Dedifferentiated amniotic fluid mesenchymal stem cell (primary cell): ENCODE measurements around the gene CCND3.
"Not testable (repeated sequence)": the region's sequence is repeated elsewhere in the genome, so short reads cannot be mapped to it uniquely, and the experiment has no call there.

Experiments
- DNase-seq: peaks from one replicate; pipeline ENCODE4 v3.0.0-alpha.2; 2016; ENCODE audit errors: extremely low spot score

The CCND3 gene

DNA sequence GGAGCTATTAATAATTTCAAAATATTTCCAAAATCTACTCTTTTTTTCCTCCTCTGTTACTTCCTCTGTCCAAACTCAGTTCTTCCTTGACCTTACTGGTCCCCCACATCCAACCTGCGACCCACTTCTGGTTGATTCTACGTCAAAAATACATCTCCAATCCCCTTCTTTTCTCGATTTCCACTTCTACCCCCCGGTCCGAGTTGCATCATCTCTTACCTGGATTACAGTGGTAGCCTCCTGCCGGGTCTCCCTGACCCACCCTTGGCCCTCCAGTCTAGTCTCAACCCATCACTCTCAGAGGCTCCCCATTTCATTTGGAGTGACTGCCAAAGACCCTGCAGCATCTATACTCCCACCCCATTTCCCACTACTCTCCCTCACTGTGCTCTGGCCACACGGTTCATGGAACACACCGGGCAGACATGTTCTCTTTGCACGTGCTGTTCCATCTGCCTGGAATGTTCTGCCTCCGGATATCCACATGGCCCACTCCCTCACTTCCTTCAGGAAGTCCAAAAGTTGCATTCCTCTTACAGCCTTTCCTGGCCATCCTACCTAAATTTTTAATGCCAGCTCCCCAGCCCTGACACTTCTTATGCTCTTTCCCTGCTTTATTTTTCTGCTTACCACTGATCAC is 6.1 kb upstream of the CCND3 start:
- no peak for DNase-seq

DNA sequence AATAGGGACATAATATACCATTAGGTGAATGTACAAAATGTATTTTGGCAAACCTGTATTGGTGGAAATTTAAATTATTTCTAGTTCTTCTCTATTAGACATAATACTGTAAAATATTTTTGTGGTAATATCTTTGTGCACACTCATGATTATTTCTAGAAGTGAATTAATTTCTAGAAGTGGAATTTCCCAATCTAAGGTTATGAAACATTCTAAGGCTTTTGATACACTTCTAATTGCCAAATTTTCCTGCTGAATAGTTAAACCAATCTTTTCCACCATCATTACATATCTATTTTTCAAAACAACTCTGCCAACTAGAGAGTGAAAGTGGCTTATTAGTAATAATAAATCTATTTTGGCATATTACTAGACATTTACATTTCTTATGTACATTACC is 1.8 kb upstream of the CCND3 start:
- no peak for DNase-seq

DNA sequence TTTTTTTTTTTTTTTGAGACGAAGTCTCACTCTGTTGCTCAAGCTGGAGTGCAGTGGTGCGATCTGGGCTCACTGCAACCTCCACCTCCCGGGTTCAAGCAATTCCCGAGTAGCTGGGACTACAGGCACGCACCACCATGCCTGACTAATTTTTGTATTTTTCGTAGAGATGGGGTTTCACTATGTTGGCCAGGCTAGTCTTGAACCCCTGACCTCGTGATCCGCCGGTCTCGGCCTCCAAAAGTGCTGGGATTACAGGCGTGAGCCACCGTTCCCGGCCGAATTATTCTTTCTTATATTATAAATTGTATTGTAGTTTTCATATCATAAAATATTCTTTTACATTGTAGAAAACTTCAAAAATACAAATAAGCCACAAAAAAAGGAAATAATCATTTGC is 1.3 kb upstream of the CCND3 start:
- not testable (repeated sequence) for DNase-seq

DNA sequence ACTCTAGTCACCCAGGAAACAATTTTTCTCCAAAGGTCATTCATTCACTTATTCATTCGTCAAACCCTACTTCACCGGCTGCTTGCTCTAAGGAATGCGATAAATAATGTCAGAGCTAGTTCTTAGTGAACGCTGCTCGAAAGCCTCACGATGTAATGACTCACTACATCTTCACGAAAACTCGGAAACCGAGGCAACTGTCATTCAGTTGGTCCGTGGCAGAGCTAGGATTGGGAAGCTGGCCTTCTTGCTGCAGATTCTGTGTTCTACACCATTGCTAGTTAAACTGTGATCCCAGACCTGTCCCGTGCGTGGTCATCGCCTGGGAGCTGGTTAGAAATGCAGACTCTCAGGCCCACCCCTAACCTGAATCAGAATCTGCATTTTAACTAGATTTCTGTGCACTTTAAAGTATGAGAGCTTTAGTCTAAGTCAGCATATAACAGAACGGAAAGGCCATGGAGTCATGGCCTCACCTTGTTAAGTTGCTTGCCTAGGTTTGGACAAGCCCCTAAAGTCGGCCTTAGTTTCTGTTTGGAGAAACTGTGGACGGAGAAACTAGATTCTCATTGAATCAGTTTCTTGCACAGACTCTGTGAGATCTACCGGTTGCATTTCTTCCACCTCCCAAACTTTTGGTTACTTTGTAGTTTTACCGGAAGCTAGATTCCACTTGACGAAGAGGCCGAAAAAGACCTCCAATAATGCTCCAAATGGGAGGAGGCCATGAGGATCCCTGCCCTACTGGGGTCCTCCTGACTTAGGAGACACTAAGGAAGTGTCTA is 651 bp upstream of the CCND3 start:
- DNase-seq: peak; percentile 54

DNA sequence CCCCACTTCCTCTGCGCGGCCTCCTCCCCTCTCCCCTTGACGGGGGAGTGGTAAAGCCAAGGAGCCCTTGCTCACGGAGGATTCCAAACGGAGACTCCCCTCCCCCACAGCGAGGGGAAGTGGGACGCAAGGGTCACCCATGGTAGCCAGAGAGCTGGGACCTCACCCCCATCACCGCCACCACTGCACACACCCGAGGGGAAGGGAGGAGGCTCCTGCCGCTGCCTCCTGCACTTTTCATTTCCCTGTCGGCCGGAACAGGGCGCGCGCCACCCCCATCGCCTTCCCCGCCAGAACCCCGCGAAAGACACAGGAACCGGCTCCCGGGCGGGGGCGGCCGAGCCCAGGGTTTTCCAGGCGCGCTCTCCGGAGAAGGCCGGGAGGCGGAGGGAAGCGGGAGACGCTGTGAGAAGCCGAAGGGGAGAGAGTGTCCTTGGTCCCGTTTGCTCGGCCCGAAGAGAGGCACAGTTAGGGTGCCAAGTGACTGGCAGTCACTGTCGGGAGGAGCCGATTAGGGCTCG is 789 bp downstream of the CCND3 start:
- DNase-seq: no peak

DNA sequence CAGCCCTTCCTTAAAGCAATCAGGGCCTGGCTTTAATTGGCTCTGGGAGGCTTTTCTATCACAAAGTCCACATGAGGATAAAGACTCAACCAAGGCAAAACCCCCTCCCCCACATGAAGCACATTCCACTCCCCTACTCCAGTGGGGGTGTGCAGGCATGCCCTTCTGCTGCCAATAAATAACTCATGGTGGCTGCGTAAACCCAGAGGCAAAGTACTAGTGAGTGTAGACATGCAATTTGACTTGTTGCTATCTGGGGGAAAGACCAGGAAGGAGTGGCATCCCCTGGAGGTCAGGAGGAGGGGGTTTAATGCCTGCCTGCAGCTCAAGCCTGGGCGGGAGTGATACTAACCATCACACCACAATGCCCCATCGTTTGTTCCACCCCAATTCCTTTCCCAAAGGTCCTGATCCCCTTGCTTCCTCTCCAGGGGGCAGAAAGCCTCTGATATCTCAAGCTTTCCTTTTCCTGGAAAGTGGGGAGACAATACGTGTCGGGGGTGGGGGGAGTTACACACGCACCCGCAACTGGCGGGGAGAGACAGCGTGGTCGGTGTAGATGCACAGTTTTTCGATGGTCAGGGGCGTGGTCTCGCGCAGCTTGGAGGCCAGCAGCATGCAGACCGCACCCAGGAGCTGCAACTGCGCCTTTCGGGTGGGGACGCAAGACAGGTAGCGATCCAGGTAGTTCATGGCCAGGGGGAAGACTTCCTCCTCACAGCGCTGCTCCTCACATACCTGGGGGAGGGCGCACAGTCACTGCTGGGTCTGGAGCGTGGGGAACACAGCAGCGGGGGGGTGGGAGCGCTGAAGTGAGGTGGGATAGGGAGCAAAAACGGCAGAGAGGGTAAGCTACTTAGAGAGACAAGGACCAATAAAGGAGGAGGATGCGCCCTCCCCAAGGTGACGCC is 1.5 kb downstream of the CCND3 start:
- DNase-seq: peak; percentile 25

DNA sequence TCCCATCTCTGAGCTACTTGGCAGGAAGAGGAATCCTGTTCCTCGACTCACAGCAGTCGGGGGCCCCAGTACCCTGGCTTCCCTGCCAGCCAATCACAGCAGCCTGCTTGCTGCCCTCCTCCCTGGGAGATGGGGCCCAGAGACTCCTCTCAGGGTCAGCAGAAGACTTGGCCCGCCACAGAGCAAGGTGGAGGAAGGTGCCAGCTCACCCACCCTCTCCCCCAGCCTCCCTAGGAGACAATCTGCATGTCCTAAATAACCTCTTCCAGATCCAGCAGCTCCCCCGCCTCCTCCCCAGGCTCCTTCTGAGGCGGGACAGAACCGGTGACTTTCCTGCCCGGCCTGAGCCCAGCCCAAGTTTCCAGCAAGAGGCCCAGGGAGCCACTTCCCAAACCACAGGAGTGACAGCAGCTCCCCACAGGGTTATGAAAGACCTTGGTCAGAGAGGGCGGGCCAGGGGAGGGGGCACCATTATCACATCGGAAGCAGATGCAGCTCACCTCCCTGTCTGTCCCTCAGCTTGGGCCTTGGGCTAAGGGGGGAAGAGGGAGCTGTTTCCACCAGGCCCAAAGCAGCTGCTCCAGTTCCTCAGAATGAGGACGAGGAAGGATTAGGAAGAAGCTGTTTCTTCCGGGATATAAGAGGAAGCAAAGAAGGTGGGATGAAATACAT is 2.3 kb downstream of the CCND3 start:
- DNase-seq: peak; percentile 36

DNA sequence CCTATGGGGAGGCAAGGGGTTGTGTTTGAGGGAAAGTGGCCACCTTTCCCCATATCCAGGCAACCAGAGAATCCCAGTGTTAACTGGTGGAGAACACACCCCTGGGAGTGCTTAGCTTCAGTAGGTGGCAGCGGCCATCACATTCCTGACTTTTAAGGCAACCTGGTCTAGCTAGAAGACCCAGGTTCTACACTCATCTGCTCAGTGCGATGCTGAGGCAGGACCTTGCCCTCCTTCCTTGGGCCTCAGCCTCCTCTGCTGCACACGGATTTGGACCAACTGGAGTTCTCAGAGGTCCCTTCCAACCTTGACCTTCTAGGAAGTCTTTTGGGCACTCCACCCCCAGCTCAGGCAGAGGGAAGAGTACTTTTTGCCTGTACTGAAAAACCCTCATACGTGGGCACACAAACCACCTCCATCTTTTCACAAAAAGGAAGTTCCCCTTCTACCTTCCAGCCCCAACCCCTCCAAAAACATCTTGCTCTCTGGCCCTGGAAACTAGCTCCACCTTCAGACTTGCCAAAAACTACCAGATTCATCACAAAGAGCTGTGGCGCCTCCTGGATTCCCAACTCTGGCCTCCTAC is 2.9 kb downstream of the CCND3 start:
- DNase-seq: no peak

DNA sequence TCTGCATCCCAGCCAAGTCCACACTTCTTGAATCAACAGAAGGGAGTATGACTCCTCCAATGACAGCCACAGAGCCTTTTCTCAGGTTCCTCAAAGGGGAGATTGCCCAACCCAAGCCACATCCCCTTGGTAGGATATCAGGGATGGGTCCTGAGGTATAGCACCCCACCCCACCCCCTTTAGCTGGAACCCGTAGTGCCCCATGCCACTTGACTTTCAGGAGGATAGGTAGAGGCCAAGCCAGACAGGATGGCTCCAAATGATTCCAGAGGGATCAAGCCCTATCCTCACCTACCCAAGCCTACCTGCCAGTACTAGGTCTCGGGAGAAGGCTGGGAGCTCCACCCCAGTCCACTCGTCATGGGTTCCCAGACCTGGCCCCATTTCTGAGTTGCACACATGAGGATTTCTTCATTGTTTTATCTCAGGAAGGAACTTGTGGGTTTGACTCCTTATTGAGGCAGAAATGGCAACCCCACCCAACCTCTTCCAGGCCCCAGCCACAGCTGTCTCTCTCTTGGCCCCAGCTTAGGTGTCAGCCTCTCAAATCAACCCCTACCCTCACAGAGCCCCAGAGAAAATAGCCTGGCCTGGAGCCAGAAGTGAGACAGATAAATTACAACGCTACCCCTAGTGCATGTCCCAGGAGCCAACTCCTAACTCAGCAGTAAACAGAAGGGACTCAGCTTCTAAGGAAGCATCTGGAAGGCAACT is 3.6 kb downstream of the CCND3 start:
- no peak for DNase-seq

DNA sequence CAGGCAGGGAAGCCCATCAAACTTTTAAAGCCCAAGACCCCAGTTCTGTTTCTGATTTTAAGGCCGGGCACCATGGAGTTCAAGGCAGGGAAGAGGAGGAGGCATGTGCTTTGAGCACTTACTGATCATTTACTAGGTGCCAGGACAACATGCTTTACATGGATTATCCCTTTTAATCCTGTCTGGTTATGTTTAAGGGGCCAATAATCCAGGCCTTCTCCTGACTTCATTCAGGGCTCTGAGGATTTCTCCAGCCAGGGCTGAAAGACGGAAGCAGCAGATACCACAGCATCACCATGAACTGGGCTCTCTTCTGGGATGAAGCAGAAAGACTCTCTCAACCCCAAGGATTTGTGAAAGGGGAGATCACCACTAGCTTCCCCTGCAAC is 4.1 kb downstream of the CCND3 start:
- DNase-seq: no peak

DNA sequence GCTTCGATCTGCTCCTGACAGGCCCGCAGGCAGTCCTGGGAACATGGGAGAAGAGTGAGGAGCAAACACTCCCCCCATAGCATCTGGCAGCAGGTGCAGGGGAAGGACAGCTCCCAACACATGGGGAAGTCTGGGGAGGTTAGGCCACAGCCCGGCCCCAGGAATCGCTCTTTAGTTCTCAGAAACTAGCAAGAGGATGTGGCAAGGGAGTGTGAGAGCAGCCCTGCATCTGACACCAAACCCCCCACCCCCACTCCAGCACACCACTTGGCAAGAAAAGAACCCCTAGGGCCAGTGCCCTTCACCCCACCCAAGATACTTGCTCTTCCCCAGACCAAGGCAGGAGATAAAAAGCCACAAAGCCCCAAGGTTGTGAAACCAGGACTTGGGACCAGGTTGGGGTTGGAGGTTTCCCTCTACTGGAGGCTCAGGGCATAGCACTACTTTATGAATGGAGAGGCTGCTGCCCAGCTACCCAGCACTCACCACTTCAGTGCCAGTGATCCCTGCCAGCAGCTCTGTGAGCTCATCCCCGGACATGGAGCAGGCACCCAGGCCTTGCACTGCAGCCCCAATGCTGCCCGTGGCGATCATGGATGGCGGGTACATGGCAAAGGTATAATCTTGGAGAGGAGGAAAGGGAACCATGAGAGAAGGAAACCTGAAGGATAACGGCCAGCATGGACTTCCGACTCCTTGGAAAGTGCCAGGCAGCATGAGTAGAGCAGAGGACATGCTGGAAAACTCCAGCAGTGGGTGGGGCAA is 5.4 kb downstream of the CCND3 start:
- DNase-seq: peak; percentile 82

DNA sequence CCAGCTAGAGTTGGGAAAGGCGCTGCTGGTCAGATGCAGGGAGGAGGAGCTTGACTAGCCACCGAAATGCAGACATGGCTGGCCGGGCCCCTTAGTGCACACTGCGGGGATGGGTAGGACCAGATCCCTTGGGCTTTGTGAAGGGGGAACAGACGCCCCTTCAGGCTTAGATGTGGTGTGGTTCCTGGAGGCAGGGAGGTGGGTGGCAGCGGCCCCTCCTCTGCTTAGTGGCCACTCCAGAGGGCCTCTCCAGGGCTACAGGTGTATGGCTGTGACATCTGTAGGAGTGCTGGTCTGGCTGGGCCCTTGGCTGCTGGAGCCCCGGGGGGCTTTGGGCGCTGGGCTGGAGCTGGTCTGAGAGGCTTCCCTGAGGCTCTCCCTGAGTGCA is 5.9 kb downstream of the CCND3 start:
- no peak for DNase-seq

DNA sequence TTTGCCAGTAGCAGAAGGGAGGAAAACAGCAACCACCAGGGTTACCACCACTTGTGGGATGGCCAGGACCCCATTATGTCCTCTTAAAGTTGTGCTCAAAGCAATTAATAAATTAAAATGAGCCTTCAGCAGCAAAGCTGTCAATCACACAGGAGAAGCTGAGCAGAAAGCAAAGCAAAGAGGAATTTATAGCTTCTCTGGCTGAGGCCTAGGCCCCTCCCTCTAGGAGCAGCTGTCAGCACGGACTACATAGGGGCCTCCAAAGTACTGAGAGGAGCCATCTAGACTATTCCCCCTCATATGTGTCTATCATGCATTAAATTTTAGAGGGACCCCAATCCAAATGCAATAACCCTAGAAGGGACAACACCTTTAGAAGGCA is 6.4 kb downstream of the CCND3 start:
- DNase-seq: no peak

DNA sequence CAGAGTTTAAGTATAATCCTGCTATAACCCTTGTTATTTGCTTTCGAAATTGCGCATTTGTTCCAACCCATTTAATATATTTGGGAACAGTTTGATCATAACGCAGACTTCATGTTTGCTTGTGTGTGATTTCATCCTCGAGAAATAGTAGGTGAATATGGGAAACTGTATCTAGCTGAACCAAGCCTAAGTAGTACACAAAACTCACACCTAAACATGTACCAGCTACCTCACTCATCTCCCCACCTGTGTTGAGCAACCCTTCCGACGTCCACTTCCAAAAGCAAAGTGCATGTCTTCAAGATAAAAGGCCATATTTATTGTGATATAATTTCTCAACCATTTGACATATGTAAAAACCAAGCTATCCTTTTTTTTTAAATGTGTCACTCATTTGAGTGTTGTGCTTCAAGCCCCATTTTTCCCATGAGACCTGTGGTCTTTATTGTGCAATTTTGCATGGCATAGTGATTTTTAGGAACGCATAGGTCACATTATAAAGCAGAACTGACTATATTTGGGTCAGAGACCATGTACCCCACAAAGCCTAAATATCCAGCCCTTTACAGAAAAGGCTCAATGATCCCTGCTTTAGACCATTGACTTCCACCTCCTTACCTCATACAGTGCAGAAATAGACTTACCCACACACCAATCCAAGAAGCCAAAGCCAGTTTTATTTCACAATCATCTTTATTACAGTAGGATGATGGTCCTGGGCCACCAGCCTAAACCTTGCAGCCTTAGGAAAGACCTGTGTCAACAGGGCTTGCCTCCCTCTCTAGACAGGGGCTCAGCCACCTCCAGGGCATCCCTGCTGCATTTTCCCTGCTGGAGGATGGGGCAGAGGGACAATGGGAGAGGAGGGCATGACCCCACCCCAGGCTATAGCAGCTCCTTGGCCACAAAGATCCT is 7.1 kb downstream of the CCND3 start:
- no peak for DNase-seq

DNA sequence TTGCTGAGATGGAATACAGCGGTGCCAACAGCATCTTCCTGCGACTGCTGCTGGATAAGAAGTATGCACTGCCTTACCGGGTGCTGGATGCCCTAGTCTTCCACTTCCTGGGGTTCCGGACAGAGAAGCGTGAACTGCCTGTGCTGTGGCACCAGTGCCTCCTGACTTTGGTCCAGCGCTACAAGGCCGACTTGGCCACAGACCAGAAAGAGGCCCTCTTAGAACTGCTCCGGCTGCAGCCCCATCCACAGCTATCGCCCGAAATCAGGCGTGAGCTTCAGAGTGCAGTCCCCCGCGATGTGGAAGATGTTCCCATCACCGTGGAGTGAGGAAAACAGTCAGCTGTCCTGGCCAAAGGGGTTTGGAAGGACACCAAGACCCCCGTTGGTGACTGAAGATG is 9.2 kb downstream of the CCND3 start:
- DNase-seq: no peak

DNA sequence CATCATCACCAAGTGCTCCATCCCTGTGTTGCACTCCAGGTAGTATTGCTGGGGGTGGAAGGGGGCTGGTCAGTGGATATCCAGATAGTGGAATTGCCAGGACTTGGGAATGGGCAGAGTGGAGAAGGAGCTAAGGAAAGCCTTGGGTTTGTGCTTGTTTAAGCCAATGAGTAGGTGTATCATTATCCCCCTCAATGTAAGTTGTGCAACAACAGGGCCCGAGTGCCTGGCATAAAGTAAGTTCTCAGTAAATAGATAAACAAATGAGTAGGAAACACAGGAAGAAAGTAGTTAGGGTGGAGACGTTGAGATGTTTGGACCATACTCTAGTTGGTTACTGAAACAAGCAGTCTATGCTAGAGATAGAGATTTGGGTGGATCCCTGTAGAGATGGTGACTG is 9.8 kb downstream of the CCND3 start:
- DNase-seq: no peak

DNA sequence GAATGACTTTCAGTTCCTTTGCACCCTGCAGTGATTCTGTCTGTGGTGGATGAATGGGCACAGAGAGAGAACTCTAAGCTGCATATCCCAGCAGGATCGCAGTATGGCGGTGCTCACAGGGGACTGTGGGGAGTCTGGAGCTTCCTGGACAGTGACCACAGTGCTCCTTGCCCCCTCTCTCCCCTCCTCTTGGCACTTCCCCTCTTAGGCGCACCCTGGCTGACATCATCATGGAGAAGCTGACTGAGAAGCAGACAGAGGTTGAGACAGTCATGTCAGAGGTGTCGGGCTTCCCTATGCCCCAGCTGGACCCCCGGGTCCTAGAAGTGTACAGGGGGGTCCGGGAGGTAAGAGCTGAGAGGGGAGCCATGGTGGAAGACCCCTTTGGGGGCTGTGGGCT is 11.7 kb downstream of the CCND3 start:
- no peak for DNase-seq

DNA sequence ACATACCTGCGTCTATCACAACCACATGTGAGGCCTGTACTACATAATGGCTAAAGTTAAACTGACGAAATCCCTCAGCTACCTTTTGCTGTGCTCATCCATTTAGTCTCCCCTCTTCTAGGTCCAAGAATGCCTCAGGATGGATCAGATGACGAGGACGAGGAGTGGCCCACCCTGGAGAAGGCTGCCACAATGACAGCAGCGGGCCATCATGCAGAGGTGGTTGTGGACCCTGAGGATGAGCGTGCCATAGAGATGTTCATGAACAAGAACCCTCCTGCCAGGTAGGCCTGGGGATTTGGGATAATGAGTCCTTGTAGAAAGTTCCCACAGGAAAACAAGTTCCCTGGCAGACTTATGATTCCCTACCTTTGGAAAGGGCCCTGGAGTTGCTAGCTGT is 14.4 kb downstream of the CCND3 start:
- DNase-seq: no peak

DNA sequence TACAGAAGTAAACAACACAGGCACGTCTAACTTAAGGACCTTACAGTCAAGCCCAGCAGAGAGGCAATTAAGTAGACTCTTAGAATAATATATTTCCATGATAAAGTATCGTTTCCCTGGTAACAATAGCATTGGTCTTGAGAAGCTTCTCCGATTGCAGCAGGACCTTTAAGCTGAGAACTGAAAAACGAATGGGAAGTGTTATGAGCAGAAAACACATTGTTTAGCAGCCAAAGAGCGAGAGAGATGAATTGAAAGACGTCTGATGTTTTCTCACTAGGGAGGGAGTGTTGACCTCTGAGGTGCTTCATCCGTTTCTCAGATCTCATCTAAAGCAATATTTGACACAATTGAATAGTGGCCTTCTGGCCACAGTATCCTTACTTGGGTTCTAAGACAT is 19.5 kb downstream of the CCND3 start:
- no peak for DNase-seq
